PC-9 (cell line): ENCODE measurements around the gene TMEM273. TPM values are rescaled to one million over a fixed set of nuclear protein-coding genes. Genes with fewer than 3 reads are reported as not detected.

Experiments used
- BruUV-seq: library from RNA; stranded (reverse); fragments of 400-500 nt; replicated peaks from 2 replicates; lab custom pipeline; 2021; lab: Mats Ljungman, UMichigan
- CTCF ChIA-PET: fragments of 300-600 bp; sonication (Branson Sonifier 250); formaldehyde crosslinking; loops from one replicate; lab custom pipeline; 2022; ENCODE audit warnings: antibody characterized with exemption; lab: Charles Lee
- POLR2A ChIA-PET: fragments of 300-600 bp; sonication (Branson Sonifier 250); formaldehyde crosslinking; loops from one replicate; lab custom pipeline; 2022; ENCODE audit warnings: antibody characterized with exemption; ENCODE audit not compliant: unreplicated experiment; lab: Charles Lee
- DNase-seq, 2 experiments: peaks; one replicate each; pipeline versions ENCODE4 v3.0.0 to v3.0.0-alpha.2; 2015 to 2022; ENCODE audit warnings: mixed read lengths in 1 of 2
- H2AFZ ChIP-seq: fragments of 200-600 bp; sonication (generic); 2 replicates; pipeline ENCODE4 v1.8.1; 2017; ENCODE audit warnings: antibody characterized with exemption
- H3F3A ChIP-seq: fragments of 200-600 bp; sonication (generic); 2 replicates; pipeline ENCODE4 v1.8.1; 2017; ENCODE audit warnings: antibody characterized with exemption, mild to moderate bottlenecking, low read depth; ENCODE audit not compliant: insufficient read depth
- H3K27ac ChIP-seq: fragments of 200-600 bp; sonication (generic); 2 replicates; pipeline ENCODE4 v1.6.1; 2016; ENCODE audit warnings: mixed run types
- H3K27me3 ChIP-seq: fragments of 200-600 bp; sonication (generic); 2 replicates; pipeline ENCODE4 v1.6.1; 2016; ENCODE audit warnings: low read depth, mixed run types; ENCODE audit not compliant: insufficient read depth
- H3K36me3 ChIP-seq: fragments of 200-600 bp; sonication (generic); 2 replicates; pipeline ENCODE4 v1.6.1; 2016; ENCODE audit warnings: low read depth, mixed run types
- H3K4me1 ChIP-seq: fragments of 200-600 bp; sonication (generic); replicated peaks from 2 replicates; pipeline ENCODE4 v1.6.1; 2016; ENCODE audit warnings: mixed run types; ENCODE audit not compliant: insufficient read depth
- H3K4me2 ChIP-seq: fragments of 200-600 bp; sonication (generic); 2 replicates; pipeline ENCODE4 v1.6.1; 2017; ENCODE audit warnings: mixed run types
- H3K4me3 ChIP-seq: fragments of 200-600 bp; sonication (generic); 2 replicates; pipeline ENCODE4 v1.6.1; 2016; ENCODE audit warnings: mixed run types
- H3K79me2 ChIP-seq: fragments of 200-600 bp; sonication (generic); 2 replicates; pipeline ENCODE4 v1.6.1; 2017; ENCODE audit warnings: low read depth, mixed run types
- H3K9me2 ChIP-seq: fragments of 200-600 bp; sonication (generic); 2 replicates; pipeline ENCODE4 v1.8.1; 2017; ENCODE audit warnings: mild to moderate bottlenecking; ENCODE audit not compliant: insufficient read depth
- H3K9me3 ChIP-seq: fragments of 200-600 bp; sonication (generic); 2 replicates; pipeline ENCODE4 v1.8.1; 2016; ENCODE audit warnings: low read depth; ENCODE audit not compliant: insufficient read depth
- H4K20me1 ChIP-seq: fragments of 200-600 bp; sonication (generic); 2 replicates; pipeline ENCODE4 v1.8.1; 2017; ENCODE audit not compliant: insufficient read depth
- CTCF ChIP-seq: fragments of 200-600 bp; sonication (generic); conservative IDR thresholded peaks from 2 replicates; pipeline ENCODE4 v1.6.1; 2017; ENCODE audit warnings: mixed run types, antibody characterized with exemption, mild to moderate bottlenecking, moderate library complexity
- EZH2 ChIP-seq: fragments of 200-600 bp; sonication (generic); IDR thresholded peaks from 2 replicates; pipeline ENCODE4 v1.8.0; 2017; ENCODE audit warnings: antibody characterized with exemption, low read depth
- intact Hi-C: fragments of 100-400 bp; cut with micrococcal nuclease; formaldehyde crosslinking; loops from one replicate; pipeline ENCODE4 v1.10.0; 2022; ENCODE audit not compliant: unreplicated experiment
- total RNA-seq: library from RNA; stranded (reverse); gene quantifications from 2 replicates; pipeline ENCODE4 v1.2.3, GENCODE V29; 2021

The TMEM273 gene
- total RNA-seq, 1 experiment from 2014 or later: 0.26 TPM

DNA sequence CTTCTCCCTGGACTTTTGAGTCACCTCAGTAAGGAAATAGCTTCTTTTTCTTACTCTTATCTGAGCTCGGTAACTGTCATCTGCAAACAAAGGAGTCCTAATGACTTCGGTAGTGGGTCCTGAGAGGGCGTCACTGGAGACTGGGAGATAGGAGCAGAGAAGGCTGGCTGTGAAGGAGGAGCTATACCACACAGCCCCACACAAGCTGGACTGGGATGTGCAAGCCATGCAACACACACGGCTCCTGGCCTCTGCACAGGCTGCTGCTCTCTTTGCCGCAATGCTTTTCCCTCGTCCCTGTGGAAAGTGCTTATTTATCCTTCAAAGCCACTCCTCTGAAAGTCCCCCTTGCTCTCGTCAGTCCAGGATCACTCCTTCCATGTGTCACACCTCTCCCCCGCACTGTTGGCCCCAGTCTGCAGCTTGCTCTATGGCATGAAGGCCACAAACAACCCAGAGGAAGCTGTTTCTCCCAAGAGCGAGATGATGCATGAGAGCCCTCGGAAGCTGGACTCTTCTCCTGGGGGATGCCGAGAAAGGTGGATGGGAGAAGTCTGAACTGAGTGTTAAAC, 14.9 kb downstream of the TMEM273 start:
- H4K20me1 ChIP-seq: no peaks in the 10 kb centered on the region
- H3K4me1 ChIP-seq: peaks cover 7% of the 10 kb centered on the region
- no peaks in the 10 kb centered on the region for H3K9me2 ChIP-seq
- CTCF ChIA-PET: no interaction called here
- H3F3A ChIP-seq: no peaks in the 10 kb centered on the region
- POLR2A ChIA-PET: no interaction called here
- H3K4me3 ChIP-seq: no peak overlapping the region
- no peak for TF ChIP-seq CTCF
- no peak for TF ChIP-seq EZH2
- H3K9me3 ChIP-seq: no peaks in the 10 kb centered on the region
- H2AFZ ChIP-seq: no peak overlapping the region
- H3K27ac ChIP-seq: no peak overlapping the region
- no peak for DNase-seq
- no peaks in the 10 kb centered on the region for H3K79me2 ChIP-seq
- H3K4me2 ChIP-seq: no peak overlapping the region
- no peaks in the 10 kb centered on the region for H3K27me3 ChIP-seq
- BruUV-seq: no TSS peak
- intact Hi-C loops: no loop called here
- no peaks in the 10 kb centered on the region for H3K36me3 ChIP-seq

DNA sequence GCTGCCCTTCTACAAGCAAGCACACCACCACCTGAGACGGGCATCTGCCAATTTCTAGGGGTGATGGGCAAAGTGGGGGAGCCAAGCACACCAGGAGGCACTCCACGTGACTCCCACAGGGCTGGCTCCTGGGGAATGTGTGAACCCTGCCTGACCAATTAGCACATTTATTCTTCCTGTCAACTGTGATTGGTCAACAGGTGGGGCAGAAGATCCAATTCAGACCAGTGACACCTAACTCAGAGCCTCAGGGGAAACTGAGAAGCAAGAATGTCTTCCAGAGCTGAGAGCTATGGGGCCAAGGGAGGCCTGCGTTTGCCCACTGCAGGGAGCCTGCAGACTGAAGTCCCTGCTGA, 15.4 kb downstream of the TMEM273 start:
- CTCF ChIA-PET: no interaction called here
- intact Hi-C loops: no loop called here

DNA sequence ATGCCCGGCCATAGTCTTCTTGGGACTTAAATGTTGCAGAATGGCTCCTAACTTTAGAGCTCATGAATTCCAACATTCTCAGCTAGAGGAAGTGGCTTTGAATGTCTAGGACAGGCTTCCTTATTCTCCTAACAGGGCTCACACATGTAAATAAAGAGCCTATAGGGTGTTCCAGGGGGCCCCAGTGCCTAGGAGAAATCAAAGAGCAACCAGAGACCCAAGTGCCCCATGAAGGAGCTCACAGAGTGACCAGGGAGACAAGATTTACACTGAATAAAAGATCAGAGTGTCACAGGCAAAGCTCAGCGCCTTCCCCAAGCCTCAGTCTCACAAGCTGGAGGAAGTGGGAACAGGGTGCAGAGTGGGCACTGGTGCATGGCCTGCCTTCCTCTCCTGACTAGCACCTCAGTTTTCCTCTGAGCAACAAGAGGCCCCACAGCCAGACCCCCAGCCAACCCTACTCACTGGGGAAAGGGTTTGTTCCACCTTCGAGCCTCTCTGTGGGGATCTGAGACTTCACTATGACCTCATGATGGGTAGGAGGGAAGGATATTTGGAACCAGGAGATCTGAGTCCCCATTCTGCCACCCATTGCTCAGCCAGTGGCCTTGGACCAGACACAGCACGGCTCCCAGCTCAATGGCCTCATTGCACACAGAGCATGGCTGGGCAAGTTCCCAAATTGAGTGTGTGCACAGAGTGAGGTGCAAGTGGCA, 16.0 kb downstream of the TMEM273 start:
- BruUV-seq: no TSS peak
- ChIA-PET CTCF (no interaction called here), POLR2A (no interaction called here)
- H2AFZ ChIP-seq: no peak overlapping the region
- no peaks in the 10 kb centered on the region for H3K79me2 ChIP-seq
- H4K20me1 ChIP-seq: no peaks in the 10 kb centered on the region
- peaks cover 7% of the 10 kb centered on the region; the same call in 1 of the 2 replicates for H3K4me1 ChIP-seq
- no peak for DNase-seq
- H3K27ac ChIP-seq: no peak overlapping the region
- H3F3A ChIP-seq: no peaks in the 10 kb centered on the region
- H3K9me2 ChIP-seq: no peaks in the 10 kb centered on the region
- no peak overlapping the region for H3K4me3 ChIP-seq
- no peaks in the 10 kb centered on the region for H3K27me3 ChIP-seq
- H3K36me3 ChIP-seq: no peaks in the 10 kb centered on the region
- no peak for TF ChIP-seq CTCF
- no peak for TF ChIP-seq EZH2
- intact Hi-C loops: no loop called here
- H3K9me3 ChIP-seq: no peaks in the 10 kb centered on the region
- no peak overlapping the region for H3K4me2 ChIP-seq

More for the DNA sequence above, 15.4 kb downstream of the TMEM273 start:
- POLR2A ChIA-PET: no interaction called here
- Histone ChIP-seq H3K4me2 (no peak overlapping the region), H3K9me3 (no peaks in the 10 kb centered on the region), H3K9me2 (no peaks in the 10 kb centered on the region), H3K27ac (no peak overlapping the region), H4K20me1 (no peaks in the 10 kb centered on the region), H3K27me3 (no peaks in the 10 kb centered on the region), H3K4me1 (peaks cover 7% of the 10 kb centered on the region), H3K4me3 (no peak overlapping the region), H3K79me2 (no peaks in the 10 kb centered on the region), H2AFZ (no peak overlapping the region), H3K36me3 (no peaks in the 10 kb centered on the region), H3F3A (no peaks in the 10 kb centered on the region)
- BruUV-seq: no TSS peak
- no peak for TF ChIP-seq CTCF
- TF ChIP-seq EZH2: no peak
- no peak for DNase-seq
